ENCODE data around the gene OR2T3. TPM values are rescaled to one million over a fixed set of nuclear protein-coding genes. Genes with fewer than 3 reads are reported as not detected.
"Not testable (repeated sequence)": the region's sequence is repeated elsewhere in the genome, so short reads cannot be mapped to it uniquely, and the experiment has no call there.

OR2T3 gene, protein sequence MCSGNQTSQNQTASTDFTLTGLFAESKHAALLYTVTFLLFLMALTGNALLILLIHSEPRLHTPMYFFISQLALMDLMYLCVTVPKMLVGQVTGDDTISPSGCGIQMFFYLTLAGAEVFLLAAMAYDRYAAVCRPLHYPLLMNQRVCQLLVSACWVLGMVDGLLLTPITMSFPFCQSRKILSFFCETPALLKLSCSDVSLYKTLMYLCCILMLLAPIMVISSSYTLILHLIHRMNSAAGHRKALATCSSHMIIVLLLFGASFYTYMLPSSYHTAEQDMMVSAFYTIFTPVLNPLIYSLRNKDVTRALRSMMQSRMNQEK
- not detected for polyA plus RNA-seq (ENCODE audit: insufficient read length)
- long read RNA-seq, donor 1, result 0 reads
- long read RNA-seq, donor 2, result 0 reads
- long read RNA-seq, donor 3, result 0 reads
- long read RNA-seq, donor 4, result 0 reads
- long read RNA-seq, donor 5, result 0 reads
- long read RNA-seq, donor 6, result 0 reads
- long read RNA-seq, donor 7, result 0 reads
- long read RNA-seq, donor 8, result 0 reads

DNA sequence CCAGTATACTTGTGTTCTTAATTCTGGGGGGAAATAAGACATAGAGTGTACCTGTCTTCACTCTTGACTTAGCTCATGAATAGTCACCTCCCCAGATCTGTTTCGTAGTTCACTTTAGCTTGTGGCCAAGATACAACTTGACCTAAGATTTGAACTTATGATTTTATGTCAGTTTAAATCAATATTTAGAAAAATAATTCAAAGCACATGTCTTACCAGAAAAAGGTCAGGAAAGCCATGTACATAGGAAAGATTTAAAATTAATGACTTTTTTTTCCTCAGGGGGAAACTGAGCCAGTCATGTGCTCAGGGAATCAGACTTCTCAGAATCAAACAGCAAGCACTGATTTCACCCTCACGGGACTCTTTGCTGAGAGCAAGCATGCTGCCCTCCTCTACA lies at the start of gene OR2T3:
TSS of gene OR2T3 (plus strand) at position 301 of the 400 bp plus-strand sequence. CDS start at position 301, 0 bp downstream.
- DNase-seq, result not testable (repeated sequence)

DNA sequence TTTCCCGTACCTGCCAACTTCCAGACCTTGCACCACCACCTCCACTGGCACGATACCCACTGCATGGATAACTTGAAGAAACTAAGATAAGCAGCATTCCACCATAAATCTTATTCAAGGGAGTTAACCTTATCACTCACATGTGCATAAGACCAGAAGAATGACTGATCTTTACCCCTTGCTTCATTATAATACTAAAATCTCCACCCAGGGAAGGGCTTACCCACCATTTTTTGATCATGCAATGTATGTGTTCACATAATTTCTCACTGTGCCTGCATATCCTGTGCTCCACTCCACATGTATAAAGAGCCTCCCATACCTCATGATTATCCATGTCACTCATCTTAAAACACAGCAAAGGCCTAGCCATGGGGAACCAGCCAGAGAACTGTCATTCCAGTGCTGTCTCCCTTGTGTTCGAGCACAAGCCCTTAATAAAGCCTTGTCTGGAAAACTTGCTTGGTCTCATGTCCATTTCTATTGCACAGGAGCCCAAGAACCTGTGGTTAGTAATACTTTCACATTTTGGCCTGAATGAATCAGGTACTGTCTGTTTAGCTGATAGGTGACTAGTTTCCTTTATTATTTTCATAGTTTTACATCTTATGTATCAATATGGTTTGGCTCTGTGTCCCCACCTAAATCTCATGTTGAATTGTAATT lies 45.5 kb upstream of the OR2T3 start:
- not testable (repeated sequence) for DNase-seq

DNA sequence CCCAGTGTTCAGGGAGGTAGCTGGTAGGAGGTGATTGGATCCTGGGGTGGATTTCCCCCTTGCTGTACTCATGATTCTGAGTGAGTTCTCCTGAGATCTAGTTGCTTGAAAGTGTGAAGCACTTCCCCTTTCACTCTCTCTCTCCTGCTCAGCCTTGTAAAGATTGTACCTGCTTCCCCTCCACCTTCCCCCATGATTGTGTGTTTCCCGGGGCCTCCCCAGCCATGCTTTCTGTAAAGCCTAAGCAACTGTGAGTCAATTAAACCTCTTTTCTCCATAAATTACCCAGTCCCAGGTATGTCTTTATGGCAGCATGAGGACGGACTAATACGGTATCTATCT lies 45.0 kb upstream of the OR2T3 start:
- not testable (repeated sequence) for DNase-seq

DNA sequence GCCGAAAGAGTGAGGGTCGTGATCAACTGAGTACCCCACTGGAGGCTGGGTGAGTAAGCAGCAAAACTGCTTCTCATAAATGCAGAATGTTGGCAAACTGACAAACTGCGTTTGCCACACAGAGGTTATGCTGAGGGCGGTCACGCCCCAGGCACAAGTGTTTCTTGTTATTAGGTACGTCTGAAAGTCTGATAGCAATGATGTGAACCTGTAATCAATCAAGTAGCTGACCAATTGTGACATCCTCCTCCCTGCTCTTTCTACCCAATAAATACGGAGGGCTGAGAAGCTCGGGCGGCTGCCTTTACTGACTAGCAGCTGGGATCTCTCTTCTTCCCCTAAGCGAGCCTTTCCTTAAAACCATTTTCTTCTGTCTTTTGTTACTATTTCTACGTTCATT lies 41.5 kb upstream of the OR2T3 start:
- not testable (repeated sequence) for DNase-seq

DNA sequence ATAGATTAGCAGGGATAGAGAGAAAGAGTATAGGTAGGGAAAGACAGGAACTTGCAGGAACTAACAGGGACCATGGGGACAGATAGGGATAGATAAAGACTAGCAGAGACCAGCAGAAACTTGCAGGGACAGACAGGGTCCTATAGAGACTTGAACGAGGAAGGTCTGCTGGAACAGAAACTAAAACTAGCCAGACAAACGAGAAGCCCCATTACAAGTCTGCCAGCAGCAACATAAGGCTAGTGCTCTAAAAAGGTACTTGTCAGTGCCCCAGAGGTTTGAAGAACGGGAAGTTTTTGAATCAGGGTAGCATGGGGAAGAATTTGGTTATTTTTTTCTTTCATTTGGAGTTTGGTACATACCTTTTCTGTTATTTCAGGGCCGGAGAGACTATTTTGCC lies 41.0 kb upstream of the OR2T3 start:
- not testable (repeated sequence) for DNase-seq

DNA sequence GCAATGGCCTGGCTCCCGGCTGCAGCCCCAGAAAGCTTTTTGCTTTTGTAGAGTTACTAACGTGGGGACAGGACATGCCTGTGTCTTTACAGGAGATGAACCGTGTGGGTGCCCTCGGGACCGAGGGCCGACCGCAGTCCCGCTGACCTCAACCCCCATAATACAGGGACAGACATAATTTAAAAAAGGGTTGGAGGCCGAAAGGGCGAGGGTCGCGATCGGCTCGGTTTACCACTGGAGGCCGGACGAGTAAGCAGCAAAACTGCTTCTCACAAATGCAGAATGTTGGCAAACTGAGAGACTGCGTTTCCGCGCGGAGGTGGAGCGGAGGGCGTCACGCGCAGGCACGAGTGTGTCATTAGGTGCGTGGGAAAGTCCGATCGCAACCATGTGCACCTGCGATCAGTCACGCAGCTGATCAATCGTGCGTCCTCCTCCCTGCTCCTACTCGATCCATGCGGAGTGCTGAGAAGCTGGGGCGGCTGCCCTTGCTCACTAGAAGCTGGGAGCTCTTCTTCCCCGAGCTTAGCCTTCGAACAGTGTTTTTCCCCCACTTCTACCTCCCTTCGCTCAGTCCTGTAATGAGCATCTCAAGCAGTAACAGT lies 39.2 kb upstream of the OR2T3 start:
- not testable (repeated sequence) for DNase-seq

DNA sequence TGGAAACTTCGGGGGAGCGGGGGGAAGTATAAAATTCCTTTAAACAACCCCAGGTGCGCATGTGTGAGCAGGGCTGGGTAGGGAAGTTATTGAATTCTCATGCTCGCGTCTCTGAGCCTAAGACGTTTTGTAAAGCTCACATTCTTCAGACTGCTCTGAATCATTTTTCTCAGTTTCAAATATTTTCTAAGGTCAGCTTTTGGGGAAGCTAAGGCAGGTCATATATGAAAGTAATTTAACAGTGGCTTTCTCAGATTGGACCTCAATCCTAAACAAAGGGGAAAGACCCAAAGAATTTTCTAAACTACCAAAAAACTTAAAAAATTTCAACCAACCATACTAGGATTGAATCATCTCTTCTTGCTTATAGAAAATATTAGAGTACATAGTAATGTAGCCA lies 38.2 kb upstream of the OR2T3 start:
- not testable (repeated sequence) for DNase-seq

DNA sequence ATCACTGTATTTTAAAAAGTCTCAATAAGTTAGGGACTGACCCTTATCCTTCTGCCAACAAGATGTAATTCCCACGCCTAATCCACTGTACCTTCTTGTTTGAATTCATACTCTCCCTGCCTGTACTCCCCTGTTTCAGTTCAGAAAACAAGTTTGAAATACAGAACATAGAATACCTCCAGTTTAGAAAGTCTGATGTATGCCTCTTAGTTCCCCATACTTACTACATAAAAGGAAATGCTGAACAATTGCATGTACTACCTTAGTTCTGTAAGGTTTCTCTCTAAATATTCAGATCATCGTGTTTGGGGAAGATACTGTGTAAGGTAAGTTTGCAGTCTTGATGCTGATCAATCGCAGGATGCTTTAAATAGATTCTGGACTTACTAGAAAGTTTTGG lies 36.8 kb upstream of the OR2T3 start:
- DNase-seq, result not testable (repeated sequence)

DNA sequence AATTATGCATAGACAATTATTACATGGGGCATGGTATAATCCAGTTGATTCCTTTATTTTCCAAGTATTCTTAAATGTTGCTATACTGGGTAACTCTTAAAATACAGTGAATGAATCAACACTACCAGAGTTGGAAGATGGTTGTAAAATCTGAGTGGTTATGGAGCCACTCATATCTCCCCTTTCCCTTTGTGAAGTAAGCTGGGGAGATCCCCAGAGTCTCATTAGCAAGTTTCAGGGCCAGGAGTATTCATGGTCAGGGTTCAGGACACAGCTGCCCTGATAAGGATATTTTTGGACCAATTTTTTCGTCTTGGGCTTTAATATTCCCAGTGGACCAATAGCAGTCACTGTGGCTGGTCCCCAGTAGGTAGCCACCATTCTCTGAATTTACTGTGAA lies 34.5 kb upstream of the OR2T3 start:
- DNase-seq, result not testable (repeated sequence)

DNA sequence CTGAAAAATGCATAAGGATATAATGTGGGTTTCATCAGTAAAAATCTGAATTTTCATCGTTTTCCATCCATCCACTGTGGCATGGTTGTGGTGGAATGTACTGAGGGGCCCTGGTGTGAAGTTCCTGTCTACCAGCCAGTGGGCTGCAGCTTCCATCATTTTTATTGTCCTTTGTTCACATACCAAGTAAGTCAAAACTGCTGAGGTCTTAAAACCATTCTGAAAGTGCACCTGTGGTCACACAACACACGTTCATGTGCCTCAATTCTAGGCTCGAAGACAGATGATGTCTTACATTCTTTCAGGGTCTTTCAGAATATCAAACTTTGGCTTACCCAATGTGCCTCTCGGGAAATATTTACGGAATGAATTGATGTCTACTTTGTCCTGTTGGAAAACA lies 33.9 kb upstream of the OR2T3 start:
- not testable (repeated sequence) for DNase-seq

DNA sequence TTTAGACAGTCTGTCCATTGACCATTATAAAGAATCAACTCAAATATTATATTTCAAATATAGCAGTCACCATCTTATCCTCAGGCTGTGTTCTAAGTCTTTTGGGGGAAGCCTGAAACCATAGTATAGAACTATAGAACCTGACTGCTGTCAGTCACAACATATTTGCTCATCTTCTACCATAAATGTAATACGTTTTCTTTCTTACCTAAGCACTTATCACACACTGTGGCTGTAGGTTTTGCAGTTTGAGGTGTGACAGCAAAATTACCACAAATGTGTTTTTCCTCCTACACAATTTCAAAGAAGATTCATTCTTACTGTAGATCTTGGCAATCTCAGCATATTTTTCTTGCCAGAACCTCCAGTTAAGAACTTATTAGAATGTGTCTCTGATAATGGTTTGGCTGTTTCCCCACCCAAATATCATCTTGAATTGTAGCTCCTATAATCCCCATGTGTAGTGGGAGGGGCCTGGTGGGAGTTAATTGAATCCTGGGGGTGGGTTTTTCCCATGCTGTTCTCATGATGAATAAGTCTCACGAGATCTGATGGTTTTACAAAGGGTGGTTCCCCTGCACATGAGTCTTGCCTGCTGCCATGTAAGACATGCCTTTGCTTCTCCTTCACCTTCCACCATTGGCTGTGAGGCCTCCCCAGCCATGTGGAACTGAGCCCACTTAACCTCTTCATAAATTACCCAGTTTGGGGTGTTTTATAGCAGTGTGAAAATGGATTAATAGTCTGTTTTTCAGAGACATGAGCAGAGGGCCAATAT lies 30.5 kb upstream of the OR2T3 start:
- DNase-seq, result not testable (repeated sequence)

DNA sequence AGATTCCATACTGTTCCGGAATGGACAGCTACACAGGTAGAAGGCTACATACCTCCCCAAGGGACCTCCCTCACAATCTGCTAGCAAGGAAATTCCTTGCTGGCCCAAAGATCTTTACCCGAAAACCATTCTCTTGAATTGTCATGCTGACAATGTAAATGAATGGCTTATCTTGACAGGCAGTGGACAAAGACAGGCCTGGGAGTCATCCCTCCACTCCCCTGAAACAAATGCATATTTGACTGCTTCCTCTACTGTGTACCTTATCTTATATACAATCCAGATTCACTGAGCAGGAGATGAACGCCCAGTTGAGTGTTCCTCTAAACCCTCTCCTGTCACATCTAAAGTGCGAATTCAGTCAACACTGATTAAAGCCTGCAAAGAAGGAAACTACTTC lies 28.5 kb upstream of the OR2T3 start:
- DNase-seq, result not testable (repeated sequence)

DNA sequence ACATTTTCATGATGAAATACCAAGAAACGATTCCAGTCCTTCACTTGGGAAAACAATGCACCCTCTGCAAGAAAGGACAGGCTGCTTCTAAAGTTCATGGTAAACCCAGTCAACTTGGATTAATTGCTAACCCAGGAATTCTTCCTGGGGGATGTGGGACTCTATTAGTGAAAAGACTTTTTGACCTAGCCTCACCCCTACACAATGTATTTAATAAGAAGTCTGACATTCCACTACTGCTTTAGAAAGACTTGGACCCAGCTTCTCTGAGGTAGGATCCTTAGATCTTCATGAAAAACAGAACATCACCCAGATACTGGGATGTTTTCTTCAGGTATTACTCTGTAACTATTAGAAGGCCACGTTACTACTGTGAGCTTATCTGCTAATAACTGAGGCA lies 27.8 kb upstream of the OR2T3 start, which contains the start of gene OR2T2:
TSS of gene OR2T2 (plus strand) at position 239 of the 400 bp plus-strand sequence. CDS start 7,161 bp downstream, outside the sequence.
- not testable (repeated sequence) for DNase-seq

DNA sequence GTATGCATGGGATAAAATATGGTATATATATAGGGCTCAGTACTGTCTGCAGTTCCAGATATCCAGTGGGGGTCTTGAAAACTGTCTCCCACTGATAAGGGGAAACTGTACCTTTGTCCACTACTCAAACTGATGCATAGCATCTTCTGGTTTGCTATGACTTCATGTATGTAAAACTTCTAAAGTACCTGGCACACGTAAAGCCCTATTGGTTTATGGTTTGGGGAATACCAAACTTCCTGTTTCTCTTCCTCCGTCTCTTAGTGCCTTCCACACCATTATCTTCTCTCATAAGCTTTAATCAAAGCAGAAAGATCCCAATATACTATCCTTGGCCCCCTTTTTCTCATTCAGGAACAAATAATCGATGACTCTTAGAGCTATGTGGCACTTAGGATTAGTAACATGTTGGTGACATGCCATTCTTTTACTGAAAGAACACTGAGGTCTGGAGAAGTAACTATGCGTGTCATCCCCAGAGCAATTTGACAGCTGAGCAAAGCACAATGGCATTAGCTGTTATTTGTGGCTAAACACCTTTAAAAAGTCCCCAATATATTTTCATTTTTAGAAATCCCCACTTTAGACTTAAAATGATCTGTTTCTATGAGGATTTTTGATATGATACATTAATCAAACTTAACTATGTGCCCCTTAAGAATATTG lies 24.6 kb upstream of the OR2T3 start:
- not testable (repeated sequence) for DNase-seq

DNA sequence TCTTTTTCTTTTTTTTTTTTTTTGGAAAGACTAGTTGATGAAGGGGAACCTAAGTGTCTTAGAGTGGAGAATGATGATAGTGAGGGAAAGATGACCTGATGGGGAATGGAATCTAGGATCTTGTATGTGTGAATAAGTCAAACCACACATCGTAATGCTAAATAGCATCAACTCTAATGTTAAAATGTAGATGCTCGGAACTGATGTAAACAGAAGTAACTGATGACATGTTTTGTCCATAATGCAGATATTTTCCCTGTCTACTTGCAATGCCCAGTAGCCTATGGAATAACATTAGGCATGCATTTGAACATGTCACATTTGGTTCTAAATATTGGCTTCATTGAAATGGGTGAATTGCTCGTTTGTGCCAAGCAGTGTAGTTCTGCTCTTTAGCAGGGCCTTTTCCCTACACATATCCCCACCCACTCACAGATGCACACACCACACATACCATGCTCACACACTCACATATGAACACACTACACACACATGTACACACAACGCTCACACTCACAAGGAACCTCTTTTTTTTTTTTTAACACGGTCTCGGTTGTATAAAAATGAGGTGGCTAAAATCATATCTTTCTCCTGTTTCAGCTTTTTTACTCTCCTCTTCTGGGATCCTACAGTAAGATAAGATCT lies 23.2 kb upstream of the OR2T3 start:
- not testable (repeated sequence) for DNase-seq

DNA sequence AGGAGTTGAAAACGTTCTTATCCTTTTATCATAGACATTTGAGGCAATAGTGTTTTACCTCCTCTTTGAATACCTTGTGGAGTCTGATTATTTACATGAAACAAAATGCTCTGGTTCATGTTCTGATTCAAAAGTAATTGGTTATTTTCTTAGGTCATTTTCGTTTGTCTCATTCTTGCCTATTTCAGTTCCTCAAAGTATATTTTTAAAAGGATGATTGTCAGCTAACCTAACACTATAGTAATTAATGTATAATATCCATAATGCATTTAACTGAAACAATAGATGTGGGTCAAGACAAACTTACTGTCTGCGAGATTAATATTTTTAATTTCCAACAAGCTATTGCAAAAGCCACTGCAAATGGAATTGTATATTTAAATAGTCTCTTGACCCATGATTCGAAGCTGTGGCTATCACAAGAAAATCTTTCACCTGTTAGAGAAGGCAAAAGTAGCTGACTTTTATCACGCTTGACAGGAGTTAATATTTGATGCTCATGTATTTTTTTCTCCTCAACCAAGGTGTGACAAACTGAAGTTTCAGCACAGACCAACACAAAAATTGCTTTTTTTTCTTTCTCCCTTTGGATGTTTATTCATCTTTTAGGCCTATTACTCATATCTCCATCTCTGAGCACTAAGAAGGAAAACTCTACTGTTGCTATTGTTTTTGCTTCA lies 22.5 kb upstream of the OR2T3 start:
- DNase-seq, result not testable (repeated sequence)

DNA sequence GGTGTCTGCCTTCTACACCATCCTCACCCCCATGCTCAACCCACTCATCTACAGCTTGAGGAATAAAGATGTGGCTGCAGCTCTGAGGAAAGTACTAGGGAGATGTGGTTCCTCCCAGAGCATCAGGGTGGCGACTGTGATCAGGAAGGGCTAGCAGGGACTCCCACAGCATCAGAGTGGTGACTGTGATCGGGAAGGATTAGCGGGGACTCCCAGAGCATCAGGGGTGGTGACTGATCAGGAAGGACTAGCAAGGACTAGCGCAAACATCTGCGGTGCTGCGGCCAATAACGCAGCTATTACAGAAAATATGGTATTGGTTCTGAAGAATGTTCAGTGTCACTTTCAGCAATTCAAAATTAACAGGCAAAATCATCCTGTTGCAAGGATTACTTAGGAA lies 19.5 kb upstream of the OR2T3 start:
- DNase-seq, result not testable (repeated sequence)

DNA sequence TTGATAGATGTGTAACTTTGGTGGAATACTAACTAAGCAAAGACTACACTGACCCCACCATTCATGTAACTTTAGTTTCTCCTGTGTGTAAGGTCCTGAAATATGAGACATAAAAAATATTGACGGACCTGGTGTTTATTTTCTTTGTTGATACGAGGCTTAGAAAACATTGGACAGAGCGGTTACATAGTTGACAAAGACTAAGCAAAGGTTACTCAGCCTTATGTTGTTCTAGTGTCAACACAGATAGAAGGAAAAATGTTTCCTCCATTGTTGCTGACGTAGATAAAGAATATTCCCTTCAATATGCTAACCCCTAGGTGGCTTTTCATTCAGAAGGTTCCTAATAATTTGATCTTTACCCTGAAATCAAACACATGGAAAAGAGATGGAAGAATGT lies 18.1 kb upstream of the OR2T3 start:
- DNase-seq, result not testable (repeated sequence)

DNA sequence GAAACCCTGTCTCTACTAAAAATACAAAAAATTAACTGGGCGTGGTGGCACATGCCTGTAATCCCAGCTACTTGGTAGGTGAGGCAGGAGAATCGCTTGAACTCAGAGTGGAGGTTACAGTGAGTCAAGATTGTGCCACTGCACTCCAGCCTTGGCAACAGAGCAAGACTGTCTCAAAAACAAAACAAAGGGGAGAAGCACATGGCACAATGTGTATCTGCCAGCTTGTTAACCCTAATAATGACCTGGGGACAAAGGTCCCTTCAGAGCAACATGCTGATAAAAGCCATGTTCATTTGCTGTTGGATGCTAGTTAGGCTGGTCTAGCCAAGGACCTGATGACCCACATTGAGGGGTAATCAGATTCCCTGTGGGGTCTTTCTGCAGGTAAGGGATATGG lies 16.5 kb upstream of the OR2T3 start:
- DNase-seq, result not testable (repeated sequence)

DNA sequence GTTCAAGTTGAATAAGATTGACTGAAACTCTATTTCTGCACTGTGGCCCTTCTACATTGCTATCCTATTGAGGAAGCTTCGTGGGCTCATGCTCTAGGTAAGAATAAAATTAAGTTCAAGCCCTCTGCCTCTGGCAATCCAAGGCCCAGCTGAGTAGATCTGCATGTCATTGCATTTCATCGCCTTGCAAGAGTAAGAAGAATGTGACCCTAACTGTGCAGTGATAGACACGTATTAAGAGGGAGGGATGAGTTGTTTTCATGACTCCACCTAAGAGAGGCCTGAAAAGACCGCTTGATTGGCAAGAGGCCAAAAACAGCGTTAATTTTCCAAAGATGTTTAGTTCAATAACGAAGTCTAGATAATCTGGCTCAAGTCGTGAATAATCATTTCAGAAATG lies 14.0 kb upstream of the OR2T3 start:
- not testable (repeated sequence) for DNase-seq
